Transverse colon (tissue), 4 donors: ENCODE measurements around the gene DCBLD2.

ENCODE experiments used
- CTCF ChIP-seq, 5 experiments: fragments of 200-600 bp in 3 of 5; fragments of 450-650 bp in 2 of 5; sonication (generic) in 3 of 5; IDR thresholded peaks; 1 replicate in 2 of 5; 2 replicates in 3 of 5; pipeline ENCODE4 v1.5.1; 2016 to 2017; ENCODE audit warnings: antibody characterized with exemption in 5 of 5, inconsistent platforms in 3 of 5, mild to moderate bottlenecking in 2 of 5, moderate library complexity in 1 of 5
- POLR2A ChIP-seq: fragments of 450-650 bp; IDR thresholded peaks from one replicate; pipeline ENCODE4 v1.6.1; 2016; ENCODE audit warnings: antibody characterized with exemption, mild to moderate bottlenecking, moderate library complexity
- POLR2AphosphoS5 ChIP-seq, 3 donors: sonication (generic); formaldehyde crosslinking; IDR thresholded peaks; one replicate each; pipeline ENCODE4 v1.6.1; 2016; ENCODE audit warnings: antibody characterized with exemption in 3 of 3

GRCh38 chr3:98817547-98818041 is 83.9 kb downstream of the DCBLD2 start:
- TF ChIP-seq POLR2A, result no peak
- TF ChIP-seq CTCF (IDR thresholded peaks at IDR 0.05), result peak; percentile 68 to 85 (median 82)
- TF ChIP-seq POLR2AphosphoS5 (IDR thresholded peaks at IDR 0.05), result no peak
